ENCODE data around the gene PTPN18.

Gene PTPN18

DNA sequence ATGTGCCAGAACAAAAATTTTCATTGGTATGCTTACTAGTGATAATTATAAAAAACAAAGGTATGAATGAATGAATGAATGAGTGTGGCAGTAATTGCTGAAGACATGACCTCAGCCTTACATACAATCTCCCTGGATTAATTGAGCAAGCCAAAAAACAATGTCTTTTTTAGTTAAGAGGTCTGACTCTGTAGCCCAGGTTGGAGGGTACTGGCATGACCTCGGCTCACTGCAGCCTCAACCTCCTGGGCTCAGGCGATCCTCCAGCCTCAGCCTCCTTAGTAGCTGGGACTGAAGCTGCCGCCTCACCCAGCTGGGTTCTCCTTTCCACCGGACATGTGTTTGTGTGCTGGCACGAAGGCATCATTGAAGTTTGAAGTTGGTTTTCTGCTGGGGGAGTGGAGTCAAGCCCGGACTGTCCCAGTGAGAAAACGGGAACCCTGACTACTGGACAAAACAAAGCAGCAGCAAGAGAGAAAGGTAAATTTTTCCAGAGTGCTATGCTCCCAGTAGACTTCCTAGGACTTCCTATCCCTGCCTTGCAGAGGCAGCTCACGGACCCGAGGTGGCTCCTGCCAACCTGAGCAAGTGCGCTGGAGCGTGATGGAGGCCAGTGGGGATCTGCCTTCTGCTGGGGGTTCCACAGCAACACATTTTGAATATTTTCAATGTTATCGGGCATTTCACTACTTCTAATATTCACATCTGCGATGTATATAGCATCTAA is 19.5 kb upstream of the PTPN18 start:
- H3K79me2 ChIP-seq (ENCODE audit: insufficient read depth, low read length): peaks cover 4% of the 10 kb centered on the region; the same call in 1 of the 2 replicates
- peaks cover 14% of the 10 kb centered on the region for H3K4me1 ChIP-seq (ENCODE audit: insufficient read depth, low read length)
- H3K4me2 ChIP-seq (ENCODE audit: insufficient read depth, low read length): no peak overlapping the region
- peaks cover 30% of the 10 kb centered on the region for H3K36me3 ChIP-seq (ENCODE audit: insufficient read depth, low read length)
- no peaks in the 10 kb centered on the region for H3K9me3 ChIP-seq (ENCODE audit: insufficient read depth, low read length, severe bottlenecking)
- no peak overlapping the region for H3K27ac ChIP-seq (ENCODE audit: low read length)
- no peak overlapping the region for H3K9ac ChIP-seq (ENCODE audit: low read depth, low read length)
- H3K27me3 ChIP-seq (ENCODE audit: insufficient read depth, low read length, poor library complexity): peaks cover 4% of the 10 kb centered on the region
- no peak overlapping the region for H2AFZ ChIP-seq (ENCODE audit: low read depth, low read length)
- DNase-seq (no peak), ATAC-seq (ENCODE audit: insufficient read depth, low read depth) (no peak)
- no peak for TF ChIP-seq EZH2 (IDR thresholded peaks at IDR 0.05; ENCODE audit: borderline replicate concordance, low read depth, low read length, severe bottlenecking)
- TF ChIP-seq, protein P1, sequence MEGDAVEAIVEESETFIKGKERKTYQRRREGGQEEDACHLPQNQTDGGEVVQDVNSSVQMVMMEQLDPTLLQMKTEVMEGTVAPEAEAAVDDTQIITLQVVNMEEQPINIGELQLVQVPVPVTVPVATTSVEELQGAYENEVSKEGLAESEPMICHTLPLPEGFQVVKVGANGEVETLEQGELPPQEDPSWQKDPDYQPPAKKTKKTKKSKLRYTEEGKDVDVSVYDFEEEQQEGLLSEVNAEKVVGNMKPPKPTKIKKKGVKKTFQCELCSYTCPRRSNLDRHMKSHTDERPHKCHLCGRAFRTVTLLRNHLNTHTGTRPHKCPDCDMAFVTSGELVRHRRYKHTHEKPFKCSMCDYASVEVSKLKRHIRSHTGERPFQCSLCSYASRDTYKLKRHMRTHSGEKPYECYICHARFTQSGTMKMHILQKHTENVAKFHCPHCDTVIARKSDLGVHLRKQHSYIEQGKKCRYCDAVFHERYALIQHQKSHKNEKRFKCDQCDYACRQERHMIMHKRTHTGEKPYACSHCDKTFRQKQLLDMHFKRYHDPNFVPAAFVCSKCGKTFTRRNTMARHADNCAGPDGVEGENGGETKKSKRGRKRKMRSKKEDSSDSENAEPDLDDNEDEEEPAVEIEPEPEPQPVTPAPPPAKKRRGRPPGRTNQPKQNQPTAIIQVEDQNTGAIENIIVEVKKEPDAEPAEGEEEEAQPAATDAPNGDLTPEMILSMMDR (IDR thresholded peaks at IDR 0.05; ENCODE audit: borderline replicate concordance, extremely low read depth, low read length, poor library complexity, severe bottlenecking): no peak
- H3K4me3 ChIP-seq (ENCODE audit: low read depth in 1 of 2, low read length in 2 of 2): no peak overlapping the region
- no peaks in the 10 kb centered on the region for H4K20me1 ChIP-seq (ENCODE audit: insufficient read depth, low read length)

- Histone ChIP-seq H3K27me3 (ENCODE audit: insufficient read depth, low read length, poor library complexity) (no peaks in the 10 kb centered on the region), H3K9ac (ENCODE audit: low read depth, low read length) (no peak overlapping the region), H2AFZ (ENCODE audit: low read depth, low read length) (no peak overlapping the region), H3K4me1 (ENCODE audit: insufficient read depth, low read length) (peaks cover 17% of the 10 kb centered on the region), H3K4me2 (ENCODE audit: insufficient read depth, low read length) (no peak overlapping the region), H3K79me2 (ENCODE audit: insufficient read depth, low read length) (peaks cover 9% of the 10 kb centered on the region), H4K20me1 (ENCODE audit: insufficient read depth, low read length) (no peaks in the 10 kb centered on the region), H3K27ac (ENCODE audit: low read length) (no peak overlapping the region), H3K36me3 (ENCODE audit: insufficient read depth, low read length) (peaks cover 30% of the 10 kb centered on the region), H3K4me3 (ENCODE audit: low read depth in 1 of 2, low read length in 2 of 2) (no peak overlapping the region), H3K9me3 (ENCODE audit: insufficient read depth, low read length, severe bottlenecking) (no peaks in the 10 kb centered on the region)
- no peak for TF ChIP-seq EZH2 (IDR thresholded peaks at IDR 0.05; ENCODE audit: borderline replicate concordance, low read depth, low read length, severe bottlenecking)
- TF ChIP-seq, protein P1 (IDR thresholded peaks at IDR 0.05; ENCODE audit: borderline replicate concordance, extremely low read depth, low read length, poor library complexity, severe bottlenecking): no peak
- ATAC-seq (ENCODE audit: insufficient read depth, low read depth) (no peak), DNase-seq (no peak)
Observed at GRCh38 chr2:130336877-130337734, 18.8 kb upstream of the PTPN18 start.

- H3K9me3 ChIP-seq (ENCODE audit: insufficient read depth, low read length, severe bottlenecking): no peaks in the 10 kb centered on the region
- no peaks in the 10 kb centered on the region for H4K20me1 ChIP-seq (ENCODE audit: insufficient read depth, low read length)
- H3K9ac ChIP-seq (ENCODE audit: low read depth, low read length): no peak overlapping the region
- DNase-seq: no peak
- peaks cover 10% of the 10 kb centered on the region for H3K79me2 ChIP-seq (ENCODE audit: insufficient read depth, low read length)
- H2AFZ ChIP-seq (ENCODE audit: low read depth, low read length): no peak overlapping the region
- peaks cover 30% of the 10 kb centered on the region for H3K36me3 ChIP-seq (ENCODE audit: insufficient read depth, low read length)
- ATAC-seq (ENCODE audit: insufficient read depth, low read depth): no peak
- H3K4me2 ChIP-seq (ENCODE audit: insufficient read depth, low read length): no peak overlapping the region
- peaks cover 12% of the 10 kb centered on the region for H3K4me1 ChIP-seq (ENCODE audit: insufficient read depth, low read length)
- no peaks in the 10 kb centered on the region for H3K27me3 ChIP-seq (ENCODE audit: insufficient read depth, low read length, poor library complexity)
- H3K27ac ChIP-seq (ENCODE audit: low read length): no peak overlapping the region
- H3K4me3 ChIP-seq (ENCODE audit: low read depth in 1 of 2, low read length in 2 of 2): no peak overlapping the region
- no peak for TF ChIP-seq EZH2 (IDR thresholded peaks at IDR 0.05; ENCODE audit: borderline replicate concordance, low read depth, low read length, severe bottlenecking)
- TF ChIP-seq, protein P1 (IDR thresholded peaks at IDR 0.05; ENCODE audit: borderline replicate concordance, extremely low read depth, low read length, poor library complexity, severe bottlenecking): no peak
Observed at GRCh38 chr2:130337735-130338325, 18.0 kb upstream of the PTPN18 start.

All from DND-41 (cell line).